ENCODE measurements around the gene ALPP. TPM values are rescaled to one million over a fixed set of nuclear protein-coding genes. Genes with fewer than 3 reads are reported as not detected.
A peak's percentile ranks its signal among the peaks of the same experiment; 100 is the strongest.

The ALPP gene
- total RNA-seq, 2 donors from 2014 or later, result not detected

- H3K4me3 ChIP-seq, result peak overlapping the region in 1 of 2 donors; percentile 4
- H3K4me1 ChIP-seq, result peaks cover 0 to 21% of the 10 kb centered on the region in 2 donors
- no peak overlapping the region for H3K27ac ChIP-seq
- no peak for DNase-seq (ENCODE audit: low spot score)
- H3K36me3 ChIP-seq, result no peaks in the 10 kb centered on the region
- TF ChIP-seq CTCF (IDR thresholded peaks at IDR 0.05), result no peak
- peaks cover 20 to 32% of the 10 kb centered on the region in 2 donors for H3K27me3 ChIP-seq
- H3K9me3 ChIP-seq, result no peaks in the 10 kb centered on the region
These were observed 26.7 kb upstream of the ALPP start for GRCh38 chr2:232351686-232352510.

- TF ChIP-seq CTCF (IDR thresholded peaks at IDR 0.05), result no peak
- no peak for DNase-seq (ENCODE audit: low spot score)
- H3K36me3 ChIP-seq, result no peaks in the 10 kb centered on the region
- no peak overlapping the region for H3K27ac ChIP-seq
- peak overlapping the region in 1 of 2 donors; percentile 4 for H3K4me3 ChIP-seq
- H3K27me3 ChIP-seq, result peaks cover 20 to 32% of the 10 kb centered on the region in 2 donors
- H3K9me3 ChIP-seq, result no peaks in the 10 kb centered on the region
- H3K4me1 ChIP-seq, result peaks cover 0 to 21% of the 10 kb centered on the region in 2 donors
These were observed 25.9 kb upstream of the ALPP start for GRCh38 chr2:232352511-232353091.

GRCh38 chr2:232353096-232353495 lies 25.5 kb upstream of the ALPP start:
- DNase-seq (ENCODE audit: low spot score), result no peak
- H3K27me3 ChIP-seq, result peaks cover 20 to 32% of the 10 kb centered on the region in 2 donors
- H3K36me3 ChIP-seq, result no peaks in the 10 kb centered on the region
- no peak overlapping the region for H3K4me3 ChIP-seq
- TF ChIP-seq CTCF (IDR thresholded peaks at IDR 0.05), result no peak
- no peak overlapping the region for H3K27ac ChIP-seq
- H3K4me1 ChIP-seq, result peaks cover 0 to 21% of the 10 kb centered on the region in 2 donors
- H3K9me3 ChIP-seq, result no peaks in the 10 kb centered on the region

GRCh38 chr2:232353660-232354059 lies 24.9 kb upstream of the ALPP start:
- Histone ChIP-seq H3K4me3 (no peak overlapping the region), H3K9me3 (no peaks in the 10 kb centered on the region), H3K36me3 (no peaks in the 10 kb centered on the region), H3K27me3 (peaks cover 20 to 32% of the 10 kb centered on the region in 2 donors), H3K4me1 (peaks cover 0 to 21% of the 10 kb centered on the region in 2 donors), H3K27ac (no peak overlapping the region)
- no peak for DNase-seq (ENCODE audit: low spot score)
- TF ChIP-seq CTCF (IDR thresholded peaks at IDR 0.05), result no peak

- Histone ChIP-seq H3K27me3 (peaks cover 20 to 32% of the 10 kb centered on the region in 2 donors), H3K9me3 (no peaks in the 10 kb centered on the region), H3K27ac (no peak overlapping the region), H3K4me3 (no peak overlapping the region), H3K36me3 (no peaks in the 10 kb centered on the region), H3K4me1 (peaks cover 0 to 21% of the 10 kb centered on the region in 2 donors)
- DNase-seq (ENCODE audit: low spot score), result no peak
- TF ChIP-seq CTCF (IDR thresholded peaks at IDR 0.05), result no peak
These were observed 24.5 kb upstream of the ALPP start for GRCh38 chr2:232354069-232354468.

Data from right atrium auricular region (tissue), 2 donors.